GM21360 (cell line): ENCODE data around the gene PPP1R16B.
A peak's percentile ranks its signal among the peaks of the same experiment; 100 is the strongest.

Experiments
- ATAC-seq: cut with Tn5 transposase; IDR thresholded peaks from one replicate; pipeline ENCODE4 v1.9.1; 2021; ENCODE audit warnings: mild to moderate bottlenecking, moderate library complexity; ENCODE audit not compliant: unreplicated experiment

PPP1R16B gene

GRCh38 chr20:38805502-38805957 is at the start of gene PPP1R16B:
Gene PPP1R16B (plus strand): TSS chr20:38805697. CDS start chr20:38835926, 30,229 bp downstream.
- peak; percentile 59 for ATAC-seq

GRCh38 chr20:38757145-38757775 is 48.2 kb upstream of the PPP1R16B start:
- no peak for ATAC-seq

GRCh38 chr20:38759106-38759505 is 46.4 kb upstream of the PPP1R16B start:
- no peak for ATAC-seq

- no peak for ATAC-seq
Observed at GRCh38 chr20:38760978-38761377, 44.5 kb upstream of the PPP1R16B start.

- no peak for ATAC-seq
Observed at GRCh38 chr20:38762174-38762573, 43.3 kb upstream of the PPP1R16B start.

GRCh38 chr20:38763616-38764015 is 41.9 kb upstream of the PPP1R16B start:
- ATAC-seq, result no peak

GRCh38 chr20:38764567-38765318 is 40.8 kb upstream of the PPP1R16B start:
- no peak for ATAC-seq

- ATAC-seq, result no peak
Observed at GRCh38 chr20:38766071-38766470, 39.4 kb upstream of the PPP1R16B start.

GRCh38 chr20:38769376-38770295 is 35.9 kb upstream of the PPP1R16B start:
- ATAC-seq, result no peak

- ATAC-seq, result no peak
Observed at GRCh38 chr20:38770546-38770945, 35.0 kb upstream of the PPP1R16B start.

GRCh38 chr20:38770970-38771369 is 34.5 kb upstream of the PPP1R16B start:
- no peak for ATAC-seq

GRCh38 chr20:38771621-38772020 is 33.9 kb upstream of the PPP1R16B start:
- no peak for ATAC-seq

GRCh38 chr20:38774167-38774566 is 31.3 kb upstream of the PPP1R16B start:
- no peak for ATAC-seq

GRCh38 chr20:38776363-38776762 is 29.1 kb upstream of the PPP1R16B start:
- ATAC-seq, result no peak

- ATAC-seq, result no peak
Observed at GRCh38 chr20:38779247-38780097, 26.0 kb upstream of the PPP1R16B start.

GRCh38 chr20:38782275-38782674 is 23.2 kb upstream of the PPP1R16B start:
- ATAC-seq, result no peak

- no peak for ATAC-seq
Observed at GRCh38 chr20:38787870-38788269, 17.6 kb upstream of the PPP1R16B start.

- ATAC-seq, result no peak
Observed at GRCh38 chr20:38789503-38790199, 15.8 kb upstream of the PPP1R16B start.

GRCh38 chr20:38790200-38791053 is 15.1 kb upstream of the PPP1R16B start:
- no peak for ATAC-seq
